HepG2 (cell line): ENCODE data around the gene ERLEC1. TPM values are rescaled to one million over a fixed set of nuclear protein-coding genes. Genes with fewer than 3 reads are reported as not detected.

ENCODE experiments used
- ATAC-seq: fragments of 200-7000 bp; cut with Tn5 transposase; 3 replicates; pipeline ENCODE4 v1.9.1; 2020; ENCODE audit warnings: mild to moderate bottlenecking, moderate library complexity
- BruUV-seq: library from RNA; stranded (reverse); fragments of 400-500 nt; replicated peaks from 2 replicates; lab custom pipeline; 2021; lab: Mats Ljungman, UMichigan
- CTCF ChIA-PET: fragments of 300-600 bp; formaldehyde crosslinking; extraction: SDS; loops from one replicate; lab custom pipeline; 2021; ENCODE audit warnings: low total read pairs, inconsistent platforms, low intra/inter-chr PET ratio; lab: Yijun Ruan, JAX
- POLR2A ChIA-PET: fragments of 350-600 bp; sonication (Branson Sonifier 250); formaldehyde crosslinking; loops from one replicate; lab custom pipeline; 2020; ENCODE audit warnings: antibody characterized with exemption, inconsistent platforms; lab: Yijun Ruan, JAX
- DNase-seq: peaks from one replicate; pipeline ENCODE4 v3.0.0-alpha.2; 2015; ENCODE audit warnings: low spot score
- FAIRE-seq: peaks from 3 replicates; lab custom pipeline; 2011; peaks lifted over from hg19 to GRCh38; lab: Jason Lieb, UNC
- H2AFZ ChIP-seq: one replicate; pipeline ENCODE4 v1.6.1; 2011; ENCODE audit warnings: low read length, inconsistent platforms
- H3K27ac ChIP-seq: fragments of 300-600 bp; 3 replicates; pipeline ENCODE4 v1.8.0; 2011; ENCODE audit warnings: mixed run types, mild to moderate bottlenecking, mixed read lengths, low read length, inconsistent platforms; ENCODE audit not compliant: insufficient read depth; ENCODE audit errors: extremely low read length
- H3K27me3 ChIP-seq, 2 experiments: fragments of 200-600 bp in 1 of 2; 2 replicates in 1 of 2; 3 replicates in 1 of 2; pipeline versions ENCODE4 v1.6.0 to v1.8.0; 2011; ENCODE audit warnings: low read length in 2 of 2, mild to moderate bottlenecking in 2 of 2, moderate library complexity in 2 of 2, inconsistent platforms in 1 of 2; ENCODE audit not compliant: insufficient read depth in 2 of 2, control insufficient read depth in 1 of 2
- H3K36me3 ChIP-seq, 2 experiments: fragments of 200-600 bp in 1 of 2; replicated peaks in 1 of 2; 2 replicates in 1 of 2; 3 replicates in 1 of 2; pipeline versions ENCODE4 v1.5.1 to v1.8.0; 2011; ENCODE audit warnings: low read length in 2 of 2, inconsistent platforms in 1 of 2; ENCODE audit not compliant: insufficient read depth in 2 of 2, control insufficient read depth in 1 of 2
- H3K4me1 ChIP-seq: 2 replicates; pipeline ENCODE4 v1.5.1; 2012; ENCODE audit warnings: low read length, inconsistent platforms; ENCODE audit not compliant: insufficient read depth
- H3K4me2 ChIP-seq: 2 replicates; pipeline ENCODE4 v1.6.0; 2011; ENCODE audit warnings: low read depth, low read length, inconsistent platforms
- H3K4me3 ChIP-seq, 3 experiments: fragments of 200-600 bp in 1 of 3; sonication (generic), shearing (Covaris generic) in 1 of 3; replicated peaks in 1 of 3; 2 replicates each; pipeline ENCODE4 v1.5.1; 2011 to 2016; ENCODE audit warnings: low read length in 3 of 3, inconsistent platforms in 2 of 3, low read depth in 2 of 3, mild to moderate bottlenecking in 2 of 3, control low read depth in 1 of 3, mixed read lengths in 1 of 3; ENCODE audit not compliant: insufficient read depth in 1 of 3
- H3K79me2 ChIP-seq: one replicate; pipeline ENCODE4 v1.6.1; 2011; ENCODE audit warnings: low read length, inconsistent platforms; ENCODE audit not compliant: insufficient read depth
- H3K9ac ChIP-seq: 2 replicates; pipeline ENCODE4 v1.6.0; 2011; ENCODE audit warnings: mild to moderate bottlenecking, low read depth, low read length, inconsistent platforms; ENCODE audit not compliant: insufficient read depth
- H3K9me3 ChIP-seq: 2 replicates; pipeline ENCODE4 v1.5.1; 2012; ENCODE audit warnings: mild to moderate bottlenecking, low read length
- H4K20me1 ChIP-seq: 2 replicates; pipeline ENCODE4 v1.6.0; 2011; ENCODE audit warnings: inconsistent platforms, mild to moderate bottlenecking, low read length, moderate library complexity; ENCODE audit not compliant: insufficient read depth
- GATAD2A ChIP-seq: IDR thresholded peaks from 2 replicates; pipeline ENCODE4 v1.6.1; 2016
- KDM4B ChIP-seq: sonication (generic); formaldehyde crosslinking; IDR thresholded peaks from 2 replicates; pipeline ENCODE4 v1.4.0; 2020; ENCODE audit warnings: missing genetic modification reagents
- MAFF ChIP-seq: IDR thresholded peaks from 2 replicates; pipeline ENCODE4 v1.6.1; 2011; ENCODE audit warnings: low read depth, low read length, improper control_type of control experiment
- MAFK ChIP-seq, 2 experiments: IDR thresholded peaks in 1 of 2; conservative IDR thresholded peaks in 1 of 2; 2 replicates each; pipeline ENCODE4 v1.6.1; 2011; ENCODE audit warnings: improper control_type of control experiment in 2 of 2, low read length in 2 of 2
- MATR3 ChIP-seq: sonication (generic); formaldehyde crosslinking; IDR thresholded peaks from 2 replicates; pipeline ENCODE4 v1.4.0; 2020; ENCODE audit warnings: missing genetic modification reagents
- PITX1 ChIP-seq: sonication (generic); formaldehyde crosslinking; IDR thresholded peaks from 2 replicates; pipeline ENCODE4 v1.5.1; 2020; ENCODE audit warnings: mild to moderate bottlenecking, missing genetic modification reagents
- TBL1XR1 ChIP-seq: fragments of 150-350 bp; IDR thresholded peaks from 2 replicates; pipeline ENCODE4 v1.6.1; 2014; ENCODE audit warnings: borderline replicate concordance, low read length; ENCODE audit not compliant: partially characterized antibody
- TFAP4 ChIP-seq: sonication (generic); IDR thresholded peaks from 2 replicates; pipeline ENCODE4 v1.6.1; 2016; ENCODE audit warnings: low read depth, borderline replicate concordance
- ZFP1 ChIP-seq: IDR thresholded peaks from 2 replicates; pipeline ENCODE4 v1.6.1; 2016
- ZMYM3 ChIP-seq: sonication (generic); formaldehyde crosslinking; IDR thresholded peaks from 2 replicates; pipeline ENCODE4 v1.5.1; 2020; ENCODE audit warnings: mild to moderate bottlenecking, missing genetic modification reagents
- ZNF121 ChIP-seq: sonication (generic); formaldehyde crosslinking; IDR thresholded peaks from 2 replicates; pipeline ENCODE4 v1.5.0; 2020; ENCODE audit warnings: mild to moderate bottlenecking, missing genetic modification reagents
- WGBS: methylation state at CpG from one replicate; pipeline ENCODE4 v1.1.6; 2017; ENCODE audit warnings: low lambda C conversion rate; 5-methylcytosine and 5-hydroxymethylcytosine counted together
- in situ Hi-C: cut with HindIII; loops from 2 replicates; pipeline ENCODE4 v1.10.0; 2017; ENCODE audit warnings: low pct_unique_long_range_greater_than_20kb; ENCODE audit not compliant: extremely low pct_ligation_motif_present
- intact Hi-C: fragments of 100-400 bp; cut with micrococcal nuclease; formaldehyde crosslinking; loops from one replicate; pipeline ENCODE4 v1.10.0; 2022; ENCODE audit not compliant: unreplicated experiment
- polyA plus RNA-seq, 8 experiments: library from polyadenylated mRNA; depleted of rRNA in 3 of 8; stranded (reverse) in 7 of 8; unstranded in 1 of 8; fragments of >200 nt; fragmentation: Illumina TruSeq in 4 of 8; extraction: Trizol in 4 of 8; gene quantifications; 2 replicates each; pipeline versions ENCODE4 v1.2.1 to v1.2.3, GENCODE V29; 2011 to 2016; ENCODE audit warnings: low read depth in 4 of 8, missing spikeins in 1 of 8, mixed read lengths in 1 of 8; ENCODE audit not compliant: insufficient read depth in 1 of 8
- total RNA-seq, 5 experiments: library from RNA; depleted of rRNA; stranded (reverse); fragments of >200 nt; fragmentation: Illumina TruSeq; extraction: Trizol; gene quantifications; 2 replicates each; pipeline ENCODE4 v1.2.3, GENCODE V29; 2016; ENCODE audit warnings: low read depth in 1 of 5
- TF ChIP-seq, protein P1 (sequence below), 2 experiments: fragments of 450-650 bp in 1 of 2; sonication (generic) in 1 of 2; formaldehyde crosslinking; IDR thresholded peaks; 2 replicates each; pipeline versions ENCODE4 v1.5.0 to v1.8.0; 2020 to 2022; ENCODE audit warnings: mild to moderate bottlenecking in 1 of 2, missing genetic modification reagents in 1 of 2

Gene ERLEC1
- total and polyA plus RNA-seq, 2 of the 13 experiments (the other 11 are each of a cell fraction or from before 2014, with no cell fraction given): 87.3 to 88.4 TPM

DNA sequence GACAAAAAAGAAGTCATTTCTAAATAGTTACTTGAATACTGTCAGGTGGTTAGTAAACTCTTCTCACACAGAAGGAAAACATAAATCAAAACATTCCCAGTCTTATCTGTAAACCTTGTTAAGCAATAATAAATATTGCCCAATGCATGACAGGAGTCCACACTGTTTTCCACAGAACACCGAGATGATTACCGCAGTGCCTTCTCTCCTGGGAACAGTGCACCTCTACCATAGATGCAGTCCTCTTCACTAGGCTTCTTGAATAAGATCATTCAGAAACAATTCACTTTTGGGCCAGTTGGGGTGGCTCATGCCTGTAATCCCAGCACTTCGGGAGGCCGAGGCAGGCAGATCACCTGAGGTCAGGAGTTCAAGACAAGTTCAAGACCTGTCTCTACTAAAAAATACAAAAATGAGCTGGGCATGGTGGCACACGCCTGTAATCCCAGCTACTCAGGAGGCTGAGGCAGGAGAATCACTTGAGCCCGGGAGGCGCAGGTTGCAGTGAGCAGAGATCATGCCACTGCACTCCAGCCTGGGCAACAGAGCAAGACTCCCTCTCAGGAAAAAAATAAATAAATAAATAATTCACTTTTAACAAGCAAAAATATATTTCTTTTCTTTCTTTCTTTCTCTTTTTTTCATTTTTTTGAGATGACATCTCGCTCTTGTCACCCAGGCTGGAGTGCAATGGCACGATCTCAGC, 64.4 kb downstream of the ERLEC1 start (continued):
- TF ChIP-seq TFAP4: peak; percentile 17; the same call in 1 of the 2 replicates
- peak; percentile 92 for TF ChIP-seq ZNF121 (CRISPR knock-in tag)
- TF ChIP-seq TBL1XR1: peak; percentile 57
- TF ChIP-seq, protein P1, sequence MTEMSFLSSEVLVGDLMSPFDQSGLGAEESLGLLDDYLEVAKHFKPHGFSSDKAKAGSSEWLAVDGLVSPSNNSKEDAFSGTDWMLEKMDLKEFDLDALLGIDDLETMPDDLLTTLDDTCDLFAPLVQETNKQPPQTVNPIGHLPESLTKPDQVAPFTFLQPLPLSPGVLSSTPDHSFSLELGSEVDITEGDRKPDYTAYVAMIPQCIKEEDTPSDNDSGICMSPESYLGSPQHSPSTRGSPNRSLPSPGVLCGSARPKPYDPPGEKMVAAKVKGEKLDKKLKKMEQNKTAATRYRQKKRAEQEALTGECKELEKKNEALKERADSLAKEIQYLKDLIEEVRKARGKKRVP (CRISPR knock-in tag; IDR thresholded peaks at IDR 0.05): peak in 1 of 2 experiments; percentile 54; a peak in 2 of 4 replicates
- TF ChIP-seq GATAD2A (CRISPR knock-in tag): peak; percentile 98
- TF ChIP-seq ZMYM3 (CRISPR knock-in tag): peak; percentile 56; the same call in 1 of the 2 replicates
- TF ChIP-seq KDM4B: peak; percentile 69; the same call in 1 of the 2 replicates
- TF ChIP-seq PITX1 (CRISPR knock-in tag): peak; percentile 53; the same call in 1 of the 2 replicates
- TF ChIP-seq ZFP1 (CRISPR knock-in tag): 0 out of 2 replicates have a peak, but pooled peaks have one; percentile 36

DNA sequence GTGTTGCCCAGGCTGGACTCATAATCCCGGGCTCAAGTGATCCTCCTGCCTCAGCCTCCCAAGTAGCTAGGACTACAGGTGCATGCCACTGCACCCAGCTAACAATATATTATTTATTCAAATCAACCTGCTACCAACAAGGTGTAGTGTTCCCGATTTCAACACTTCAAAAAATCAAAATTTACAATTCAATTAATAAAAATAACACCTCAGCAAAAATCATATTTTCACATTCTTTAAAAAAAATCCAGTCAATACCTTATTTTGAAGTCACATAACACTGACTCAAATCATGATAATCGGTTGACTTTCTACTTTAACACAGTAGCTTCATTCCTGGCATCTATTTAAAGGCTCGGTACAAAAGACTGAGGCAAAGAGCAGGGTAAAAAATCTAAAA, 65.7 kb downstream of the ERLEC1 start:
- no peaks in the 10 kb centered on the region for H3K27me3 ChIP-seq
- in situ Hi-C loops: no loop called here
- 99% methylated on average over 4 of the region's 4 CpGs for WGBS
- intact Hi-C loops: no loop called here
- H3K4me1 ChIP-seq: peaks cover 36% of the 10 kb centered on the region
- no peaks in the 10 kb centered on the region for H3K79me2 ChIP-seq
- DNase-seq (no peak), FAIRE-seq (no peak), ATAC-seq (no peak)
- no peak overlapping the region for H2AFZ ChIP-seq
- H3K27ac ChIP-seq: no peak overlapping the region
- BruUV-seq: no TSS peak
- peaks cover 3 to 17% of the 10 kb centered on the region in 2 experiments; a peak in 3 of 5 replicates for H3K36me3 ChIP-seq
- no peaks in the 10 kb centered on the region for H4K20me1 ChIP-seq
- no peak overlapping the region for H3K4me3 ChIP-seq
- H3K4me2 ChIP-seq: no peak overlapping the region
- H3K9ac ChIP-seq: no peak overlapping the region
- CTCF ChIA-PET: no interaction called here
- H3K9me3 ChIP-seq: no peaks in the 10 kb centered on the region
- POLR2A ChIA-PET: no interaction called here
- TF ChIP-seq MATR3 (CRISPR knock-in tag) (no peak), MAFK (conservative IDR thresholded peaks at IDR 0.05 in 1 of 2, IDR thresholded peaks at IDR 0.05 in 1 of 2; ENCODE audit: low read length in 2 of 2) (peak; percentile 81 to 92), MAFF (peak; percentile 85)
